Panc1 (cell line): ENCODE data around the gene SPTBN1. TPM values are rescaled to one million over a fixed set of nuclear protein-coding genes. Genes with fewer than 3 reads are reported as not detected.
"Not testable (repeated sequence)": the region's sequence is repeated elsewhere in the genome, so short reads cannot be mapped to it uniquely, and the experiment has no call there.

Experiments used
- ATAC-seq: fragments of 200-7000 bp; cut with Tn5 transposase; 2 replicates; pipeline ENCODE4 v1.9.1; 2020; ENCODE audit warnings: mild to moderate bottlenecking, moderate library complexity
- BruUV-seq: library from RNA; stranded (reverse); fragments of 400-500 nt; replicated peaks from 2 replicates; lab custom pipeline; 2021; lab: Mats Ljungman, UMichigan
- CTCF ChIA-PET: fragments of 300-600 bp; sonication (Branson Sonifier 250); formaldehyde crosslinking; loops from one replicate; lab custom pipeline; 2022; ENCODE audit warnings: antibody characterized with exemption; lab: Charles Lee
- POLR2A ChIA-PET: fragments of 300-600 bp; sonication (Branson Sonifier 250); formaldehyde crosslinking; loops from one replicate; lab custom pipeline; 2022; ENCODE audit warnings: antibody characterized with exemption; lab: Charles Lee
- DNase-seq: peaks from one replicate; pipeline ENCODE4 v3.0.0-alpha.2; 2010; ENCODE audit warnings: low read depth, low spot score
- H3K27ac ChIP-seq: 2 replicates; pipeline ENCODE4 v1.5.1; 2011; ENCODE audit warnings: mild to moderate bottlenecking, low read length, inconsistent platforms
- H3K27me3 ChIP-seq: fragments of 200-500 bp; sonication (Bioruptor generic); 2 replicates; pipeline ENCODE4 v1.6.0; 2014; ENCODE audit warnings: low read length, inconsistent platforms; ENCODE audit not compliant: control insufficient read depth, insufficient read depth
- H3K36me3 ChIP-seq: fragments of 200-500 bp; sonication (Bioruptor generic); 2 replicates; pipeline ENCODE4 v1.5.1; 2014; ENCODE audit warnings: inconsistent platforms, mild to moderate bottlenecking, low read length, moderate library complexity; ENCODE audit not compliant: control insufficient read depth, insufficient read depth
- H3K4me1 ChIP-seq: 2 replicates; pipeline ENCODE4 v1.5.1; 2011; ENCODE audit warnings: inconsistent platforms, mild to moderate bottlenecking, low read length, moderate library complexity; ENCODE audit not compliant: control insufficient read depth, insufficient read depth
- H3K4me3 ChIP-seq, 2 experiments: 2 replicates each; pipeline ENCODE4 v1.5.1; 2011 to 2012; ENCODE audit warnings: low read depth in 2 of 2, low read length in 2 of 2, mild to moderate bottlenecking in 2 of 2, inconsistent platforms in 1 of 2, moderate library complexity in 1 of 2
- H3K9me3 ChIP-seq: fragments of 200-500 bp; sonication (Bioruptor generic); 2 replicates; pipeline ENCODE4 v1.5.1; 2014; ENCODE audit warnings: low read depth, mild to moderate bottlenecking, inconsistent platforms, low read length, moderate library complexity; ENCODE audit not compliant: control insufficient read depth, insufficient read depth
- POLR2AphosphoS5 ChIP-seq: IDR thresholded peaks from 2 replicates; pipeline ENCODE4 v1.6.1; 2012; ENCODE audit warnings: mild to moderate bottlenecking, low read depth, low read length, moderate library complexity
- SIN3A ChIP-seq: IDR thresholded peaks from 2 replicates; pipeline ENCODE4 v1.6.1; 2012; ENCODE audit warnings: low read depth, mild to moderate bottlenecking, low read length, moderate library complexity, borderline replicate concordance; ENCODE audit not compliant: insufficient read depth
- TCF7L2 ChIP-seq: IDR thresholded peaks from 2 replicates; pipeline ENCODE4 v1.6.1; 2011; ENCODE audit warnings: mild to moderate bottlenecking, low read depth, low read length, inconsistent platforms
- in situ Hi-C: cut with HindIII; loops from 2 replicates; pipeline ENCODE4 v1.10.0; 2016; ENCODE audit warnings: low sequenced_read_pairs, low pct_unique_long_range_greater_than_20kb
- intact Hi-C: fragments of 100-400 bp; cut with micrococcal nuclease; formaldehyde crosslinking; loops from one replicate; pipeline ENCODE4 v1.10.0; 2022; ENCODE audit not compliant: unreplicated experiment
- total RNA-seq: library from RNA; stranded (reverse); gene quantifications from one replicate; pipeline ENCODE4 v1.2.1, GENCODE V29; 2021; ENCODE audit not compliant: unreplicated experiment
- TF ChIP-seq, protein P1 (sequence below), 2 experiments: IDR thresholded peaks; 2 replicates each; pipeline ENCODE4 v1.6.1; 2011 to 2012; ENCODE audit warnings: low read depth in 2 of 2, control low read depth in 1 of 2, low read length in 1 of 2, mild to moderate bottlenecking in 1 of 2, moderate library complexity in 1 of 2; ENCODE audit not compliant: insufficient read depth in 1 of 2
- TF ChIP-seq, protein P2 (sequence below): fragments of 450-650 bp; IDR thresholded peaks from 2 replicates; pipeline ENCODE4 v1.5.1; 2017; ENCODE audit warnings: mild to moderate bottlenecking

SPTBN1 gene
- total RNA-seq, 1 experiment from 2014 or later: 169 TPM

GRCh38 chr2:54518016-54518415, 61.9 kb downstream of the SPTBN1 start:
- in situ Hi-C loops, DNase-seq, H3K36me3 ChIP-seq, POLR2A ChIA-PET, H3K27me3 ChIP-seq, H3K27ac ChIP-seq, intact Hi-C loops, H3K4me3 ChIP-seq, H3K9me3 ChIP-seq, ATAC-seq, CTCF ChIA-PET, BruUV-seq: not testable (repeated sequence)
- H3K4me1 ChIP-seq: peaks cover 16% of the 10 kb centered on the region

- POLR2A ChIA-PET: no interaction called here
- Histone ChIP-seq H3K36me3 (no peaks in the 10 kb centered on the region), H3K27ac (no peak overlapping the region), H3K9me3 (no peaks in the 10 kb centered on the region), H3K4me3 (no peak overlapping the region), H3K27me3 (no peaks in the 10 kb centered on the region), H3K4me1 (peaks cover 16% of the 10 kb centered on the region)
- ATAC-seq: no peak
- in situ Hi-C loops (no loop called here), intact Hi-C loops (no loop called here)
- no TSS peak for BruUV-seq
- CTCF ChIA-PET: no interaction called here
- TF ChIP-seq TCF7L2: no peak
- TF ChIP-seq POLR2AphosphoS5: no peak
- TF ChIP-seq, protein P1, sequence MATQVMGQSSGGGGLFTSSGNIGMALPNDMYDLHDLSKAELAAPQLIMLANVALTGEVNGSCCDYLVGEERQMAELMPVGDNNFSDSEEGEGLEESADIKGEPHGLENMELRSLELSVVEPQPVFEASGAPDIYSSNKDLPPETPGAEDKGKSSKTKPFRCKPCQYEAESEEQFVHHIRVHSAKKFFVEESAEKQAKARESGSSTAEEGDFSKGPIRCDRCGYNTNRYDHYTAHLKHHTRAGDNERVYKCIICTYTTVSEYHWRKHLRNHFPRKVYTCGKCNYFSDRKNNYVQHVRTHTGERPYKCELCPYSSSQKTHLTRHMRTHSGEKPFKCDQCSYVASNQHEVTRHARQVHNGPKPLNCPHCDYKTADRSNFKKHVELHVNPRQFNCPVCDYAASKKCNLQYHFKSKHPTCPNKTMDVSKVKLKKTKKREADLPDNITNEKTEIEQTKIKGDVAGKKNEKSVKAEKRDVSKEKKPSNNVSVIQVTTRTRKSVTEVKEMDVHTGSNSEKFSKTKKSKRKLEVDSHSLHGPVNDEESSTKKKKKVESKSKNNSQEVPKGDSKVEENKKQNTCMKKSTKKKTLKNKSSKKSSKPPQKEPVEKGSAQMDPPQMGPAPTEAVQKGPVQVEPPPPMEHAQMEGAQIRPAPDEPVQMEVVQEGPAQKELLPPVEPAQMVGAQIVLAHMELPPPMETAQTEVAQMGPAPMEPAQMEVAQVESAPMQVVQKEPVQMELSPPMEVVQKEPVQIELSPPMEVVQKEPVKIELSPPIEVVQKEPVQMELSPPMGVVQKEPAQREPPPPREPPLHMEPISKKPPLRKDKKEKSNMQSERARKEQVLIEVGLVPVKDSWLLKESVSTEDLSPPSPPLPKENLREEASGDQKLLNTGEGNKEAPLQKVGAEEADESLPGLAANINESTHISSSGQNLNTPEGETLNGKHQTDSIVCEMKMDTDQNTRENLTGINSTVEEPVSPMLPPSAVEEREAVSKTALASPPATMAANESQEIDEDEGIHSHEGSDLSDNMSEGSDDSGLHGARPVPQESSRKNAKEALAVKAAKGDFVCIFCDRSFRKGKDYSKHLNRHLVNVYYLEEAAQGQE (IDR thresholded peaks at IDR 0.05; ENCODE audit: insufficient read depth in 1 of 2, low read depth in 2 of 2, low read length in 1 of 2): no peak
- TF ChIP-seq SIN3A: no peak
- TF ChIP-seq, protein P2, sequence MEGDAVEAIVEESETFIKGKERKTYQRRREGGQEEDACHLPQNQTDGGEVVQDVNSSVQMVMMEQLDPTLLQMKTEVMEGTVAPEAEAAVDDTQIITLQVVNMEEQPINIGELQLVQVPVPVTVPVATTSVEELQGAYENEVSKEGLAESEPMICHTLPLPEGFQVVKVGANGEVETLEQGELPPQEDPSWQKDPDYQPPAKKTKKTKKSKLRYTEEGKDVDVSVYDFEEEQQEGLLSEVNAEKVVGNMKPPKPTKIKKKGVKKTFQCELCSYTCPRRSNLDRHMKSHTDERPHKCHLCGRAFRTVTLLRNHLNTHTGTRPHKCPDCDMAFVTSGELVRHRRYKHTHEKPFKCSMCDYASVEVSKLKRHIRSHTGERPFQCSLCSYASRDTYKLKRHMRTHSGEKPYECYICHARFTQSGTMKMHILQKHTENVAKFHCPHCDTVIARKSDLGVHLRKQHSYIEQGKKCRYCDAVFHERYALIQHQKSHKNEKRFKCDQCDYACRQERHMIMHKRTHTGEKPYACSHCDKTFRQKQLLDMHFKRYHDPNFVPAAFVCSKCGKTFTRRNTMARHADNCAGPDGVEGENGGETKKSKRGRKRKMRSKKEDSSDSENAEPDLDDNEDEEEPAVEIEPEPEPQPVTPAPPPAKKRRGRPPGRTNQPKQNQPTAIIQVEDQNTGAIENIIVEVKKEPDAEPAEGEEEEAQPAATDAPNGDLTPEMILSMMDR: no peak
- DNase-seq: no peak
Observed at GRCh38 chr2:54518430-54518829, 62.3 kb downstream of the SPTBN1 start.

- in situ Hi-C loops: no loop called here
Observed at GRCh38 chr2:54519841-54520459, 63.8 kb downstream of the SPTBN1 start.

More at GRCh38 chr2:54519841-54520459, 63.8 kb downstream of the SPTBN1 start:
- Histone ChIP-seq H3K27ac (no peak overlapping the region), H3K27me3 (no peaks in the 10 kb centered on the region), H3K9me3 (no peaks in the 10 kb centered on the region), H3K36me3 (no peaks in the 10 kb centered on the region), H3K4me1 (peaks cover 16% of the 10 kb centered on the region), H3K4me3 (no peak overlapping the region)
- intact Hi-C loops: loop anchor here (2.0 kb wide), 1 partner anchor 185 kb away; no protein-coding TSS in a partner anchor
- ATAC-seq (no peak), DNase-seq (no peak)
- ChIA-PET POLR2A (interaction anchor here (0.6 kb wide), 2 partner anchors 14 to 587 kb away, joined by 3 to 12 read pairs; no protein-coding TSS in a partner anchor), CTCF (interaction anchor here (0.7 kb wide), 1 partner anchor 137 kb away, joined by 3 read pairs; no protein-coding TSS in a partner anchor)
- no TSS peak for BruUV-seq
- no peak for TF ChIP-seq POLR2AphosphoS5
- no peak for TF ChIP-seq SIN3A
- TF ChIP-seq, protein P2: no peak
- TF ChIP-seq, protein P1 (IDR thresholded peaks at IDR 0.05; ENCODE audit: insufficient read depth in 1 of 2, low read depth in 2 of 2, low read length in 1 of 2): no peak
- no peak for TF ChIP-seq TCF7L2
